NCI-H524 treated with DMSO at 0.1 percent for 48 hours (cell line): ENCODE results near the gene BICD1.
"Not testable (repeated sequence)": the region's sequence is repeated elsewhere in the genome, so short reads cannot be mapped to it uniquely, and the experiment has no call there.

Source experiments
- DNase-seq: peaks from one replicate; lab custom pipeline; 2025; lab: John Stamatoyannopoulos, UW

The BICD1 gene

GRCh38 chr12:32106517-32107358, at the start of gene BICD1:
BICD1 (plus strand) TSS chr12:32106847; CDS start chr12:32107332, 485 bp downstream.
- peak; percentile 20 for DNase-seq

GRCh38 chr12:32061033-32061432, 45.6 kb upstream of the BICD1 start:
- DNase-seq = no peak

GRCh38 chr12:32062881-32063280, 43.8 kb upstream of the BICD1 start:
- no peak for DNase-seq

- no peak for DNase-seq
These were observed 42.9 kb upstream of the BICD1 start for GRCh38 chr12:32063796-32064195.

GRCh38 chr12:32066206-32066605, 40.4 kb upstream of the BICD1 start:
- no peak for DNase-seq

- no peak for DNase-seq
These were observed 37.6 kb upstream of the BICD1 start for GRCh38 chr12:32069071-32069470.

- DNase-seq = no peak
These were observed 36.9 kb upstream of the BICD1 start for GRCh38 chr12:32069731-32070130.

- DNase-seq = no peak
These were observed 36.3 kb upstream of the BICD1 start for GRCh38 chr12:32070370-32070769.

- DNase-seq = no peak
These were observed 34.5 kb upstream of the BICD1 start for GRCh38 chr12:32072102-32072501.

GRCh38 chr12:32074432-32074831, 32.2 kb upstream of the BICD1 start:
- DNase-seq = no peak

- DNase-seq = peak; percentile 28
These were observed 29.7 kb upstream of the BICD1 start for GRCh38 chr12:32076941-32077340.

- no peak for DNase-seq
These were observed 26.2 kb upstream of the BICD1 start for GRCh38 chr12:32080435-32080834.

- no peak for DNase-seq
These were observed 23.2 kb upstream of the BICD1 start for GRCh38 chr12:32083489-32083888.

GRCh38 chr12:32084017-32084688, 22.5 kb upstream of the BICD1 start:
- no peak for DNase-seq

- no peak for DNase-seq
These were observed 21.9 kb upstream of the BICD1 start for GRCh38 chr12:32084753-32085152.

- DNase-seq = no peak
These were observed 19.3 kb upstream of the BICD1 start for GRCh38 chr12:32087306-32087705.

- DNase-seq = no peak
These were observed 17.5 kb upstream of the BICD1 start for GRCh38 chr12:32089156-32089555.

GRCh38 chr12:32089586-32089985, 17.1 kb upstream of the BICD1 start:
- no peak for DNase-seq

GRCh38 chr12:32091696-32092095, 15.0 kb upstream of the BICD1 start:
- no peak for DNase-seq

GRCh38 chr12:32098112-32098511, 8.5 kb upstream of the BICD1 start:
- no peak for DNase-seq

GRCh38 chr12:32099275-32099674, 7.4 kb upstream of the BICD1 start:
- DNase-seq = not testable (repeated sequence)

GRCh38 chr12:32100361-32100760, 6.3 kb upstream of the BICD1 start:
- DNase-seq = no peak

GRCh38 chr12:32100888-32101287, 5.8 kb upstream of the BICD1 start:
- DNase-seq = no peak
